Limb (tissue), 2 donors: ENCODE data around the gene THOC3.
"Not testable (repeated sequence)": the region's sequence is repeated elsewhere in the genome, so short reads cannot be mapped to it uniquely, and the experiment has no call there.

Source experiments
- DNase-seq, 2 donors: peaks; one replicate each; pipeline ENCODE4 v3.0.0-alpha.2; 2016; ENCODE audit errors: extremely low spot score in 2 of 2

THOC3 gene

GRCh38 chr5:175967471-175968372 lies at the start of gene THOC3:
Gene THOC3 (minus strand): TSS chr5:175968315. CDS start chr5:175968208, 107 bp downstream.
- DNase-seq: peak; percentile 69 to 82

DNA sequence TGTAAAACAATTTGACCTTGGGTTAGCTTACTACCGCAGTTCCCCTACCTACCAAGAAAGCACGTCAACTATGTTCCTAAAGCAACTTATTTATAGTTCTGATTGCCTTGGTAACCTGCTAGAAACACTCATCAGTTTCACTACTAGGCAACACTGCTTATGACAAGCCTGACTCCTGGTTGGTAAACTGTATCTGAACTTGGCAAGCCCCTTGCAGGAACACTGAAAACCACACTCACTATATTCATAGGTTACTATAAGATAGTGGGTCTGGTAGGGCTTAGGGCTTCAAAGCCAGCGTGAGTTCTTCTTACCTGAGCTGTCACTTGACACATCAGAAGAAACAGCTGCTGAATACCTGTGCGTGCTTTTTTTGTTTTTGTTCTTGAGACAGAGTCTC lies 49.2 kb upstream of the THOC3 start:
- DNase-seq: not testable (repeated sequence)

DNA sequence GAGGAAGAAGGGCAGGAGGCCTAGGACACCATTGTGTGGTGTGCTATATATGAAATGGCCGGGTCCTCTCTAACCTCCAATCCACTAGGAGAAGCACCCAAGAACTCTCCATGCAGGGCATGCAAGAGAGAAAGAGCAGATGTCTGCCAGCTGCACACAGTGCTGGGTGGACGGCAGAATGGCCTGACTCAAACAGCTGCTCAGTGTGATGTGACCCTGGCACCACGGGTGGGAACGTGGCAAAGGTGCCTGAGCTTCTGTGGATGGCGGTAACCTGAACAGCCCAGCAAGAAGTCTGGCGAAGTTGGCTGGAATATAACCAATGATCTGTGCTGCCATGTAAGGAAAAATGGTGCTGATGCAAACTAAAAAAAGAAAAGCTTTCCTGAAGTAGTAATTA lies 46.2 kb upstream of the THOC3 start:
- not testable (repeated sequence) for DNase-seq

GRCh38 chr5:176011088-176011487 lies 43.0 kb upstream of the THOC3 start:
- DNase-seq: not testable (repeated sequence)

DNA sequence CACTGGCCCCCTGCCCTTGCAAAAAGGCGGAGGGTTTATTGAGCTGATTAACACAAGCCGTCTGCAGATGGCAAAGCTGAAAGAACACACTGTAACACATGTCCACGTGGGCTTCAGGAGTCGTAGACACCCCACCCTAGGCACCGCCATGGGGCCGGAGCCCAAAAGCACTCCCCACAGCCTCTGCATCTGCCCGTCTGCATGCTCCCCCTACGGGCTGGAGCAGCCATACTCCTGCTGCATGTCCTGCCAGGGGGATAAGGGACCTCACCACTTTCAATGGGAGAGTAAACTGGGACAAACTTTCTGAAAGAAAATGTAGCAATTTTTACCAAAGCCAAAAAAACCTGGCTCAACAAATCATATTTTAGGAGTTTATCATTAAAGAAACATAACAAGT lies 42.1 kb upstream of the THOC3 start:
- not testable (repeated sequence) for DNase-seq

DNA sequence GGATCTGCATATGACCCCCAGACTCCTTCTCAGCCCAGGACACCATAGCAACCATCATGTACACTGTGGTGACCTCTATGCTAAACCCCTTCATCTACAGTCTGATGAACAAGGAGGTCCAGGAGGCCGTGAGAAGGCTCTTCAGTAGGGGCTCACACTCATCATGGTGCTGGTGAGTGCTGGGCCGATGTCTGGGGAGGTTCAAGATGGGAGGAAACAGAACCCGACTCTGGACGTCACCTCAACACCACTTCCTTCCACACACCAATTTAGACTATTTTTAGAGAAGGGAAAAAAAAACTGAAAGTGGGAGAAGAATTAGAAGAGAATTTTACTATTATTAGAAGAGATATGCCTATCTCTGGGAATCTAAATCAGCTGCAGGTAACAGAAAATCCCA lies 39.1 kb upstream of the THOC3 start:
- not testable (repeated sequence) for DNase-seq

GRCh38 chr5:176006819-176007218 lies 38.7 kb upstream of the THOC3 start:
- DNase-seq: not testable (repeated sequence)

- DNase-seq: not testable (repeated sequence)
Observed at GRCh38 chr5:175997979-175998378, 29.9 kb upstream of the THOC3 start.

DNA sequence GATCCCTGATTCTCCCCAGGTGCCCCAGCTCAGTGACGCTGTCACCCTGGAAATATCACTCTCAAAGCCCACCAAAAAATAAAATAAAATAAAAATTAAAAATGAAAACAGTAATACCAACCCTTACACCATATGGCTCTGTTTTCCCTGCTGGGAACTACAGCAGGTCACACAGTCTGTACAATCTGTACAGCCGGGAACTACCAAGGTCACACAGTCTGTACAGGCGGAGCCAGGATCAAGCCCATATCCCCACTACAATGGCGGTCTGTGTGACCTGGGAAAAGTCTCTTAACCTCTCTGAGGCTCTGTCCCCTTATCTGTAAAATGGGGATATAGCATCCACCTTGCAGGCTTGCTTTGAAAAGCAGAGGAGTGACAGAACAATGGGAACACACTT lies 29.4 kb upstream of the THOC3 start:
- not testable (repeated sequence) for DNase-seq

- DNase-seq: not testable (repeated sequence)
Observed at GRCh38 chr5:175996791-175997190, 28.7 kb upstream of the THOC3 start.

DNA sequence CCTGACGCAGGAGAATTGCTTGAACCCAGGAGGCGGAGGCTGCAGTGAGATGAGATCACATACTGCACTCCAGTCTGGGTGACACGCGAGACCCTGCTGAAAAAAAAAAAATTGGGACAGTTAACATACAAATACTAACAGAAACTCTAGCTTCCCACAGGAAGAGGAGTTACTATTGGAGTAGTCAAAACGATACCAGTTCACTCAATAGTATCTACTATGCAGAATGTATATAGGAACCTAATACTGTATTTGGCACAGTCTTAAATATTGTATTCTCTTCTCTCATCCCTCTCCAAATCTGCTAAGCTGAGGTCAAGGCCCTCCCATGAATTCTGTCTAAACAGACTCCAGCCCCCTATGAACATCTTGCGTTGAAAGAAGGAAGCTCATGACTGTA lies 27.4 kb upstream of the THOC3 start:
- not testable (repeated sequence) for DNase-seq

GRCh38 chr5:175979371-175979995 lies 11.4 kb upstream of the THOC3 start:
- DNase-seq: not testable (repeated sequence)

DNA sequence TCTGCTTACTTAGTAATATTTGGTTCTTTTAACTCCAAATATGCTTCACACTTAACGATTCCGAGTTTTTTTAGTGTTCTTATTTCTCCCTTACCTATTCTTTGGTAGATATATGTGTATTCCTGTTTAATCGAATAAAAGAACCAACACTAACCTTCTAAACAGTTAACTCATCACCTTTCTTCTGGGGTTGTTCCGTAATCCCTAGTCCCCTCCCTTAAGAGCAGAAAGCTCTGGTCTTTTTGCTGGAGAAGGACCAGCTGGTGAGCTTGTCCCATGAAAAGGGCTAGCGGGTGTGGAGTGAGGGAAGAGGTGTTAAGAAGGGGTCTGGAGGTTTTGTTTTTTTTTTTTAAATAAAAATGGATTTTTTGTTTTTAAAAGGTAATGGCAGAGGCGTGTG lies 266 bp upstream of the THOC3 start:
- DNase-seq: not testable (repeated sequence)

- DNase-seq: not testable (repeated sequence)
Observed at GRCh38 chr5:175962329-175962728, 5.8 kb downstream of the THOC3 start.

GRCh38 chr5:175960228-175960627 lies 7.9 kb downstream of the THOC3 start:
- DNase-seq: not testable (repeated sequence)

DNA sequence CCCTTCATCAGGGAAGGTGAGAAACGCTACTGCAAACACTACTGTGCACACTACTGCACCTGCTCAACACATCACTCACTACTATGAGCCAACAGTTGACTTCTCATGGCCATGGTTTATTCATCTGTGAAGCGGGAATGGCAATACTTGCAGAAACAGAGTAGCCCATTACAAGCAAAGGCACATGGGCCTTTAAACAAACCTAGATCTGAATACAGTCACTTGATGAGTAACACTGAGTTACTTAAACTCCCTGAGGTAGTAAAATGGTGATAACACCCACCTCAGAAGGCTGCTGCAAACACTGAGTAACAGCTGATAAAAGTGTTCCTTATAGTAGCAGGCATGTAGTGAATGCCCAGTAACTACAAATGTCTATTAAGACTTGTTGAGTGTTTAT lies 9.6 kb downstream of the THOC3 start:
- DNase-seq: not testable (repeated sequence)

DNA sequence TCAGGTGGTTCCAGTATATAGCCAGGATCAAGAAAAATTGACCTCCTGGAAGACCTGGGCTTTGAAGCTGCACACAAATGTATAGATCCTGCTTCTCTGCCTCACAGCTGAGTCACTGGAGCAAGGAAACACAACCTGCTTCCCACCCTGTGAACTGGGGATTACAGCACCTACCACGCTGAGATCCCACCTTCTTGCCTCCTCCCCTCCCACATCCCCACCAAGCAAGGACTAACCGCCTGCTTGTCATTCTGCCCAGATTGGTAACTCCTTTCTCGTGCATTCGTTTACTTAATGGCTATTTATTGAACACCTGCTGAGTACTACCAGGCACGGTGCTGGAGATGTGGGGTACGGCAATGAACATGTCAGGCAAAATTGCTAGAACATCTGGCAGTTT lies 14.0 kb downstream of the THOC3 start:
- not testable (repeated sequence) for DNase-seq

- not testable (repeated sequence) for DNase-seq
Observed at GRCh38 chr5:175952810-175953209, 15.3 kb downstream of the THOC3 start.

DNA sequence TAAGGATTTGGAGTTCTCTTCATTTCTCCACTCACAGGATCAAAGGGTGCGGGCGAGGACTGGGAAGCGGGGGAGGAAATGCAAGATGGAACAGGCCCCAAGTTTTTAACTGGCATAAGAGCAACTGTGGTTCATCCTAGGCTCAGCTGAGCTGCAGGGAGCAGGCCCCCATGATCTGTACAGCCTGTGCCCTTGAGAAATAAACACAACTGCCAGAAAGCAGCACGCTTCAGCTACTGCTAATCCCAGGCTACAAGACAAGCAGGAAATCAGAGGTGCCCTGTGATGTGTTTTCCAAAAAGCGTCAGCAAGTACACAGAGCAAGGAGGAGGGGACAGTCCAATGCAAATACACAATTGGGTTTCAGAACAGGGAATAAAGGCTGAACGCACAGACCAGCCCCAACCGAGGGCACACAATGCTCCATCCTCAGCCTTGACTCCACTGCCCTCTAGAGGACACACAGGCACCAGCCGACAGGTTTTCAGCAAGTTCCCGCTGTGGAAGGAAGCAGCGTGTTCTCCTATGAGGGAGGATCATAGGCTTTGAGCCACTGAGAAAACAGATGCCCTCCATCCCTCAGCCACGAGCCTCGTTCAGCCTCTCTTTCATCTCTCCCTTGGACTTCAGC lies 16.7 kb downstream of the THOC3 start:
- not testable (repeated sequence) for DNase-seq

DNA sequence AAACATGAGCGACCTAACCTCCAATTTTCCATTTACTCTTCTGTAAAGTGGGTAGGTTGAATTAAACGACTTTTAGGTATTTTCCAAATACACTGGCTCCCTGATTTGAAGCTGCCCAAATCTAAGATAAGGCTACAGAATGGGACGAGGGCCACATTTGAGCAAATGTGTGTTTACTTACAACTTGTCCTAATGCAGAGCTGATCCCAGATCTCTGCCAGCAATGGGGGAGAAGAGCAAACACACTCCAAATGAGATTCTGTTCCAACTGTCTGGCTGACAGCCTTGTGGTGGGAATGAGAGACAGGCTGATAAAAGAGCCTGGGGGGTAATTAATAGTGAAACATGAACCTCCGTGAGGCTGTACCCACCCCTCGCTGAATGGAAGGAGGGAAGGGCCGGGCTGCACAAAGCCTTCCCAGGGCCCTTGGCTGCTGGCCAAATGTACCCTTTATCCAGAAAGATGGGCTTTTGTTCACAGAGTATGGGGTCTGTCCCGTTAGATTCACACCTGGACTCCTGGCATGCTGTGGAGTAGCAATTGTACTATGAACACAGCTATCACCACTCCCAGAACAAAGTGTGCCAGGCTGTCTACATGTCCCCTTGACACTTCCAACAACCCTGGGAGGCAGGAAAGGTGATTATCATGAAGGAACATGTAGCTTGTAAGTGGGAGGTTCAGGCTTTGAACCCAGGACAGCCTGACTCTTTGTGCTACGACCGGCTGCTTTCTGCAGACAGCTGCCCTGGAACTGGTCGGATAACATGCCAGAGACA lies 19.6 kb downstream of the THOC3 start:
- DNase-seq: not testable (repeated sequence)

DNA sequence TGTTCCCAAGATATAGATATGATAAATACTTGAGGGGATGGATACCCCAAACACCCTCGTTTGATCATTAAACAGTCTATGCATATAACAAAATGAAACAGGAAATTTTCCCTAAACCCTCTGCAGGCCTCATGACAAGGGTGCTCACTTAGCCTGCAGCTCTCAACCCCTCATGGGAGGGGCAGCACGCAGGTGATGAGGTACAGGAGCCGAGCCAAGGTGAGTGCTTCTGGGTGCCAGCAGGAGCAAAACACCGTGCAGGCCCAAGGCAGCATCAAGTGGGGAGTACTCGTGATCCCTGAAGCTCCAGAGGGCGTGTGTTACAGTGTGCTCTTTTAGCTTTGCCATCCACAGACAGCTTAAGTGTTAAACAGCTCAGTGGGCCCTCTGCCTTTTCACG lies 24.9 kb downstream of the THOC3 start:
- DNase-seq: not testable (repeated sequence)
